LNCaP clone FGC (cell line): ENCODE results near the gene YJEFN3.

Source experiments
- DNase-seq: peaks from one replicate; pipeline ENCODE4 v3.0.0-alpha.2; 2011; ENCODE audit warnings: low read depth
- H3K4me3 ChIP-seq: 2 replicates; pipeline ENCODE4 v1.5.1; 2011; ENCODE audit warnings: mild to moderate bottlenecking, low read depth, low read length, control low read depth
- TF ChIP-seq, protein P1 (sequence below): IDR thresholded peaks from 2 replicates; pipeline ENCODE4 v1.5.1; 2012; ENCODE audit warnings: mild to moderate bottlenecking; ENCODE audit not compliant: control insufficient read depth, insufficient read depth; ENCODE audit errors: extremely low read depth

The YJEFN3 gene

DNA sequence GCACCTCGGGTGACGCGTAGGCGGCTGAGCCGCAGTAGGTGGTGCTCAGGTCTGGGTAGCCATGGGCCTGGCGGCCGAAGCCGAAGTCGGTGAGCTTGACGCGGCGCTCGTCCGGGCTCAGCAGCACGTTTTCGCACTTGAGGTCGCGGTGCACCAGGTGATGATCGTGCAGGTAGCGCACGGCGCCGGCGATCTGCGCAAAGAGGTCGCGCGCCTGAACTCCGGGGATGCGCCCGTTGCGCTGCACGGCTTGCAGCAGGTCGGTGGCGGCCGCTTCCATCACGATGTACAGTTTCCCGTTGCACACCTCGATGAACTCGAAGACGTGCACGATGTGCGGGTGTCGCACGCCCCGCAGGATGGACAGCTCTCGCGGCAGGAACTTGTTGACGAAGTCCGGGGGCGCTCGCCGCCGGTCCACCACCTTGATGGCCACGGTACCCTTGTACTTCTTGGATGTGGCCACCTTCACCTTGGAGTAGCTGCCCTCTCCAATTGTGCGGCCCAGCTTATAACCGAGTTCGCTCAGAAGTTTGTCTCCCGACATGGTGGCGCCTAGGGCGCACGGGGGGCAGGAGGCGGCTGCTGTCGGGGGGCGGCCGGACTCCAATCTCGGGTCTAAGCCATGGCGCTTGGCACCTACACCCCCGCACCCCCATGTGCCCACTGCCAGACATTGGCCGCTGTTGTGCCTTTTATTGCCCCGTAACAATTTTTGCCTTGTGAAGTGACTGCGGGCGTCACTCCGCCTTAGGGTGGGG lies 13.7 kb upstream of the YJEFN3 start, which contains the start of gene TSSK6:
TSSK6 (minus strand) TSS at position 668 of the 761 bp plus-strand sequence; CDS start at position 547, 121 bp downstream.
- TF ChIP-seq, protein P1, sequence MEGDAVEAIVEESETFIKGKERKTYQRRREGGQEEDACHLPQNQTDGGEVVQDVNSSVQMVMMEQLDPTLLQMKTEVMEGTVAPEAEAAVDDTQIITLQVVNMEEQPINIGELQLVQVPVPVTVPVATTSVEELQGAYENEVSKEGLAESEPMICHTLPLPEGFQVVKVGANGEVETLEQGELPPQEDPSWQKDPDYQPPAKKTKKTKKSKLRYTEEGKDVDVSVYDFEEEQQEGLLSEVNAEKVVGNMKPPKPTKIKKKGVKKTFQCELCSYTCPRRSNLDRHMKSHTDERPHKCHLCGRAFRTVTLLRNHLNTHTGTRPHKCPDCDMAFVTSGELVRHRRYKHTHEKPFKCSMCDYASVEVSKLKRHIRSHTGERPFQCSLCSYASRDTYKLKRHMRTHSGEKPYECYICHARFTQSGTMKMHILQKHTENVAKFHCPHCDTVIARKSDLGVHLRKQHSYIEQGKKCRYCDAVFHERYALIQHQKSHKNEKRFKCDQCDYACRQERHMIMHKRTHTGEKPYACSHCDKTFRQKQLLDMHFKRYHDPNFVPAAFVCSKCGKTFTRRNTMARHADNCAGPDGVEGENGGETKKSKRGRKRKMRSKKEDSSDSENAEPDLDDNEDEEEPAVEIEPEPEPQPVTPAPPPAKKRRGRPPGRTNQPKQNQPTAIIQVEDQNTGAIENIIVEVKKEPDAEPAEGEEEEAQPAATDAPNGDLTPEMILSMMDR: no peak
- peak within 1 kb of the TSS; percentile 97 for H3K4me3 ChIP-seq
- DNase-seq: no peak

DNA sequence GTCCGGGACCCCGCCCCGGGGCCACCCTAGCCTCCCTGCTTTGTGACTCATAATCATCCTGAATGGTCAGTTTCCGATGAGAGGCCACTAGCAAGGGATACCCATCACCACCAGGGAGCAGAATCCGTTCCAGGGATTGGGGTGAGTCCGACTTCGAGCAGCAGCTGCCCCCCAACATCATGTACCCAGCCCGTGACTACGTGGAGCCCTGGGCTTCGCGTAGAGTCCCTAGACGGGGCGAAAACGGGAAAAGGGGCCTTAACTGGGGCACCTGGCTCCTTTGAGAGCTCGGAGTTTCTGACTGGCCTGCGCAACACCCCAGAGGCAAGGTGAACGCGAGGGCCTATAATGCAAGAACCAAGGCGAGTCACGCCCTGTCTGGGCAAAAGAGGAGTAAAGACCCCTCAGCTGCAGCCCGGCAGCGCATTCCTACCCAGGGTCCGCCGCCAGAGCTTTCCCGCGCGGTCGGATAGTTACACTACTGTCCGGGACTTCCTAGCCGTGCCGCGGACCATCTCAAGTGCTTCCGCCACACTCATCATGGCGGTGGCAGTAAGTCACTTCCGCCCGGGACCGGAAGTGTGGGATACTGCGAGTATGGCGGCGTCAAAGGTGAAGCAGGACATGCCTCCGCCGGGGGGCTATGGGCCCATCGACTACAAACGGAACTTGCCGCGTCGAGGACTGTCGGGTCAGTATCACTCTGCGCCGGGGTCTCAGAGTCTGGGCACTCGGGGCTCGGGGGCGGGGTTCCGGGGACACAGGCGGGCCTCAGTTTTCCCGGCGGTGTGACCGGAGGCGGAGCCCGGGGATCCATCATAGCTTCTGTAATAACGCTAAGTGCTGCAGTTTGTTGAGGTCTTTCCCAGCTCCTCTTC lies 12.8 kb upstream of the YJEFN3 start, which contains the start of gene NDUFA13:
NDUFA13 (plus strand) TSS at position 584 of the 878 bp plus-strand sequence; CDS start at position 598, 14 bp downstream.
- peak within 1 kb of the TSS; percentile 97 for H3K4me3 ChIP-seq
- TF ChIP-seq, protein P1: no peak; the same call in 1 of the 2 replicates
- peak; percentile 74 for DNase-seq

DNA sequence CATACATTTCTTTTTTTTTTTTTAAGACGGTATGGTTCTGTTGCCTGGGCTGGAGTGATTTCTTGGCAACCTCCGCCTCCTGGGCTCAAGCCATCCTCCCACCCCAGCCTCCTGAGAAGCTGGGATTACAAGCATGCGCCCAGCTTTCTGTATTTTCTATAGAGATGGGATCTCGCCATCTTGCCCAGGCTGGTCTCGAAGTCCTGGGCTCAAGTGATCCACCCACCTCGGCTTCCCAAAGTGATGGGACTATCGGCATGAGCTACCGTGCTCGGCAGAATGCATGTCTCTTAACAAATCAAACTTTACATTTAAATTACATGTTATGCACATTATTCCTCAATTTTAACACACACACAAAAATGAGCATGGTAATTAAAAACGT lies 11.5 kb upstream of the YJEFN3 start:
- no peak for DNase-seq
- H3K4me3 ChIP-seq: peak overlapping the region; percentile 97
- TF ChIP-seq, protein P1: no peak

DNA sequence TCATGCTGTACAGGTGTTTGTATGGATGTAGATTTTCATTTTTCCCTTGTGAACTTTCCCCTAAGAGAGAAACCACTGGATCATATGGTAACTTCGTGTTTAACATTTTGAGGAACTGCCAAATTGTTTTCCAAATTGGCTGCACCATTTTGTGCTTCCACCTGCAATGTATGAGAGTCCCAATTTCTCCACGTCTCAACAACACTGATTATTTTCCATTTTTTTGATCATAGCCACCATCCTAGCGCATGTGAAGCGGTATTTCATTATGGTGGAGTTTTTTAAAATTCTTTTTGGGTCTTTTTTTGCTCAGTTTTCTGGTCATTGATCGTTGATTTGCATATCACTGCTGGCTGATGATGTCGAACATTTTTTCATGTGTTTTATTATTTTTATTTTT lies 7.7 kb upstream of the YJEFN3 start:
- H3K4me3 ChIP-seq: no peak overlapping the region
- TF ChIP-seq, protein P1: no peak
- no peak for DNase-seq

DNA sequence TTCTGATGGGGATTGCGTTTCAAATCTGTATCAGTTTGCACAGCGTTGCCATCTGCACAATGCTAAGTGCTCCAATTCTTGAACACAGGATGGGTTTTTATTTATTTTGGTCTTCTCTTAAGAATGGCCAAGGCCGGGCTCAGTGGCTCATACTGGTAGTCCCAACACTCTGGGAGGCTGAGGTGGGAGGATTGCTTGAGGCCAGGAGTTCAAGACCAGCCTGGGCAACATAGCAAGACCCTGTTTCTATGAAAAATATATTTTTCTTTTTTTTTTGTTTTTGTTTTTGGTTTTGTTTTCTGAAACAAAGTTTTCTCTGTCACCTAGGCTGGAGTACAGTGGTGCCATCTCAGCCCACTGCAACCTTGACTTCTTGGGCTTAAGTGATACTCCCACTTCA lies 5.5 kb upstream of the YJEFN3 start:
- TF ChIP-seq, protein P1: no peak
- no peak overlapping the region for H3K4me3 ChIP-seq
- no peak for DNase-seq

DNA sequence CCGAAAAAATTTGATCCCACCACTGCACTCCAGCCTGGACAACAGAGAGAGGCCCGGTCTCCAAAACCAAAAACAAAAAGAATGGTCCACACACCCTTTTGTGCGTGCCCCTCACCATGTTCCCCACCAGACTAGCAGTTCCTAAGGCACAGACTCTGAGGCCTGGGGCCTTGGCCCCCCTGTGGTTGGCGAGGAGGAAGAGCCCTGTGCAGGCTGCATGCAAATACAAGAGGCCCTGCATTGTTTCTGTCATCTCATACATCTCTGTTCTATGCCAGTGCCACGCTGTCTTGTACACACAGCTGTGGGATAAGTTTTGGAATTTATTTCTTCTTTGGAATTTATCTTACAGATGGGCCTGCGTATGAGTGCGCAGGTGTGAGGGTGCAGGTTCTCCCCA lies 4.7 kb upstream of the YJEFN3 start:
- no peak overlapping the region for H3K4me3 ChIP-seq
- no peak for DNase-seq
- TF ChIP-seq, protein P1: no peak
